ENCODE measurements around the gene PIK3R5. TPM values are rescaled to one million over a fixed set of nuclear protein-coding genes. Genes with fewer than 3 reads are reported as not detected.

PIK3R5 gene
- total RNA-seq, 2 donors from 2014 or later: 3.2 to 4.9 TPM

- intact Hi-C loops (cut with DNase I, micrococcal nuclease): no loop called here
- DNase-seq: peak in 1 of 2 donors; percentile 56
- ATAC-seq: peak; percentile 58
Measured at GRCh38 chr17:8832711-8833352, 132.7 kb downstream of the PIK3R5 start.

GRCh38 chr17:8831234-8831849 lies 134.2 kb downstream of the PIK3R5 start:
- ATAC-seq: no peak

GRCh38 chr17:8830141-8830540 lies 135.4 kb downstream of the PIK3R5 start:
- DNase-seq (no peak), ATAC-seq (no peak)

More at GRCh38 chr17:8831234-8831849, 134.2 kb downstream of the PIK3R5 start:
- no peak for DNase-seq
- intact Hi-C loops (cut with DNase I, micrococcal nuclease): no loop called here

GRCh38 chr17:8829036-8829941 lies 136.2 kb downstream of the PIK3R5 start:
- intact Hi-C loops (cut with DNase I, micrococcal nuclease): no loop called here
- DNase-seq (no peak), ATAC-seq (no peak)

More at GRCh38 chr17:8830141-8830540, 135.4 kb downstream of the PIK3R5 start:
- intact Hi-C loops (cut with DNase I, micrococcal nuclease): no loop called here

Other genes with a start within 250 kb of the PIK3R5 start
- not detected for gene CCDC42, start 220.9 kb downstream of the PIK3R5 start, total RNA-seq
- not detected for gene SPDYE4, start 207.2 kb downstream of the PIK3R5 start, total RNA-seq
- 1 to 10 TPM; 5.1 to 6.8 TPM for gene MFSD6L, start 166.3 kb downstream of the PIK3R5 start, total RNA-seq
- under 1 TPM; 0.27 to 0.89 TPM for gene PIK3R6, start 98.0 kb downstream of the PIK3R5 start, total RNA-seq
- gene NTN1, start 55.8 kb upstream of the PIK3R5 start, total RNA-seq: 1 to 10 TPM; 3.2 to 7.4 TPM